ENCODE results near the gene KCNQ5.

GRCh38 chr6:72624557-72625160 is 2.8 kb downstream of the KCNQ5 start:
- TF ChIP-seq CTCF (IDR thresholded peaks at IDR 0.05) (peak; percentile 72), EZH2 (IDR thresholded peaks at IDR 0.05) (no peak)
